Tibial artery (tissue), 4 donors: ENCODE data around the gene CLEC19A.

Source experiments
- DNase-seq, 2 donors: peaks; one replicate each; pipeline ENCODE4 v3.0.0-alpha.2; 2019
- H3K27ac ChIP-seq, 2 donors: fragments of 200-600 bp; sonication (generic) in 1 of 2; 1 replicate in 1 of 2; 2 replicates in 1 of 2; pipeline ENCODE4 v1.5.1; 2018 to 2019; ENCODE audit warnings: mild to moderate bottlenecking in 1 of 2
- H3K27me3 ChIP-seq, 2 donors: fragments of 200-600 bp; sonication (generic) in 1 of 2; one replicate each; pipeline versions ENCODE4 v1.5.1 to v1.6.0; 2016 to 2019
- H3K36me3 ChIP-seq, 3 donors: fragments of 200-600 bp; sonication (generic) in 2 of 3; one replicate each; pipeline ENCODE4 v1.5.1; 2016 to 2019; ENCODE audit warnings: mild to moderate bottlenecking in 2 of 3
- H3K4me1 ChIP-seq, 4 donors: fragments of 200-600 bp; sonication (generic) in 2 of 4; 1 replicate in 3 of 4; 2 replicates in 1 of 4; pipeline ENCODE4 v1.5.1; 2016 to 2019
- H3K4me3 ChIP-seq, 2 donors: fragments of 200-600 bp; sonication (generic) in 1 of 2; 1 replicate in 1 of 2; 2 replicates in 1 of 2; pipeline ENCODE4 v1.5.1; 2018 to 2019; ENCODE audit warnings: mild to moderate bottlenecking in 2 of 2
- H3K9me3 ChIP-seq, 3 donors: fragments of 200-600 bp; sonication (generic) in 1 of 3; one replicate each; pipeline ENCODE4 v1.5.1; 2016 to 2019
- CTCF ChIP-seq, 2 experiments: fragments of 200-600 bp in 1 of 2; fragments of 450-650 bp in 1 of 2; IDR thresholded peaks; one replicate each; pipeline ENCODE4 v1.5.1; 2017 to 2019; ENCODE audit warnings: antibody characterized with exemption in 2 of 2, mild to moderate bottlenecking in 1 of 2, moderate library complexity in 1 of 2
- intact Hi-C: fragments of 100-400 bp; cut with DNase I; formaldehyde crosslinking; loops from one replicate; pipeline ENCODE4 v1.15.0; 2023; ENCODE audit warnings: low total_unique reads

Gene CLEC19A

GRCh38 chr16:19269098-19269497 lies 16.4 kb upstream of the CLEC19A start:
- Histone ChIP-seq H3K36me3 (peaks cover 0 to 9% (median 4%) of the 10 kb centered on the region in 3 donors), H3K9me3 (no peaks in the 10 kb centered on the region), H3K27me3 (no peaks in the 10 kb centered on the region), H3K27ac (no peak overlapping the region), H3K4me1 (no peaks in the 10 kb centered on the region), H3K4me3 (no peak overlapping the region)
- intact Hi-C loops = no loop called here
- TF ChIP-seq CTCF (IDR thresholded peaks at IDR 0.05) = no peak
- no peak for DNase-seq

GRCh38 chr16:19274165-19274797 lies 11.2 kb upstream of the CLEC19A start:
- no peak for TF ChIP-seq CTCF (IDR thresholded peaks at IDR 0.05)
- no peaks in the 10 kb centered on the region for H3K4me1 ChIP-seq
- H3K27me3 ChIP-seq = no peaks in the 10 kb centered on the region
- no peak overlapping the region for H3K27ac ChIP-seq
- no peaks in the 10 kb centered on the region for H3K9me3 ChIP-seq
- no peak for DNase-seq
- intact Hi-C loops = no loop called here
- no peaks in the 10 kb centered on the region for H3K36me3 ChIP-seq
- no peak overlapping the region for H3K4me3 ChIP-seq

- H3K27me3 ChIP-seq = no peaks in the 10 kb centered on the region
- DNase-seq = no peak
- TF ChIP-seq CTCF (IDR thresholded peaks at IDR 0.05) = no peak
- H3K4me3 ChIP-seq = no peak overlapping the region
- H3K27ac ChIP-seq = no peak overlapping the region
- no peaks in the 10 kb centered on the region for H3K9me3 ChIP-seq
- intact Hi-C loops = no loop called here
- H3K36me3 ChIP-seq = no peaks in the 10 kb centered on the region
- H3K4me1 ChIP-seq = no peaks in the 10 kb centered on the region
These were observed 7.1 kb upstream of the CLEC19A start for GRCh38 chr16:19278403-19278802.

- intact Hi-C loops = no loop called here
- TF ChIP-seq CTCF (IDR thresholded peaks at IDR 0.05) = no peak
- no peak for DNase-seq
These were observed 4.3 kb upstream of the CLEC19A start for GRCh38 chr16:19281246-19281645.

GRCh38 chr16:19282101-19282500 lies 3.4 kb upstream of the CLEC19A start:
- Histone ChIP-seq H3K36me3 (no peaks in the 10 kb centered on the region), H3K4me1 (no peaks in the 10 kb centered on the region), H3K4me3 (no peak overlapping the region), H3K9me3 (no peaks in the 10 kb centered on the region), H3K27me3 (no peaks in the 10 kb centered on the region), H3K27ac (no peak overlapping the region)
- TF ChIP-seq CTCF (IDR thresholded peaks at IDR 0.05) = no peak
- DNase-seq = no peak
- intact Hi-C loops = no loop called here

More at GRCh38 chr16:19281246-19281645, 4.3 kb upstream of the CLEC19A start:
- Histone ChIP-seq H3K9me3 (no peaks in the 10 kb centered on the region), H3K27me3 (no peaks in the 10 kb centered on the region), H3K4me3 (no peak overlapping the region), H3K27ac (no peak overlapping the region), H3K4me1 (no peaks in the 10 kb centered on the region), H3K36me3 (no peaks in the 10 kb centered on the region)

GRCh38 chr16:19283637-19284036 lies 1.9 kb upstream of the CLEC19A start:
- no peak overlapping the region for H3K27ac ChIP-seq
- H3K4me1 ChIP-seq = no peaks in the 10 kb centered on the region
- no peak for DNase-seq
- no peaks in the 10 kb centered on the region for H3K27me3 ChIP-seq
- TF ChIP-seq CTCF (IDR thresholded peaks at IDR 0.05) = no peak
- H3K36me3 ChIP-seq = no peaks in the 10 kb centered on the region
- intact Hi-C loops = no loop called here
- no peak overlapping the region for H3K4me3 ChIP-seq
- H3K9me3 ChIP-seq = no peaks in the 10 kb centered on the region
